ENCODE measurements around the gene SP9.

DNA sequence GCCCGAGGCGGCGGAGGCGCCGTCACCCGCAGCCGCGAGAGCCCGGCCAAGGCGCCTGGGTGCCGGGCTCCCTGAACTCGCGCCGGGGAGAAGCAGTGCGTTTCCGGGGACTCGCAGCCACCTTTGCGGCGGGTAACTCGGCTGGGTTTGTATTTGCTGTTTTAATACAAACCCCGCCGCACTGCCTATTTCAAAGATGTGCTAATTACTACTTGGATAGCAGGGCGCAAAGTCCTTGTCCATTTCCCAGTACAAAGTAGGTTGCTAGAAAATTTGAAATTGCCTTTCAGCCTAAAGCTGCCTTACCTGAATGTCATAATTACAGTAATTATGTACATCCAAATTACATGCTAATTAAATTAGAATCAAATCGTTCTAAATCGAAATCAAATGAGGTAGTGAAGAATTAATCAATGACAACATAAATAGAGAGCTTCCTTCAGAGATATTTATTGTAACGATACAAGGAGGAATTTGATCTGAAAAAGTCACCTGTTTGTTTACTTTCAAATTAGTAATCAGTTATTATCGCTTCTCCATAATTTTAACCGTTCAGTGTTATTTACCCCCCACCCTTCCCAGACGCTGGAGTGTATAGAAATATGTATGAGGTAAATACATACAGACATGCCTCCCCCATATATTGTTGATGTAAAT, 8.1 kb downstream of the SP9 start:
- no peak for TF ChIP-seq POLR2AphosphoS5 (IDR thresholded peaks at IDR 0.05; ENCODE audit: borderline replicate concordance, low read depth, low read length)
- no peak for TF ChIP-seq EZH2 (IDR thresholded peaks at IDR 0.05)
- TF ChIP-seq FOXP2 (optimal IDR thresholded peaks at IDR 0.05; ENCODE audit: control extremely low read depth, extremely low read length, insufficient read depth) = no peak

Data from SK-N-MC (cell line).